HL-60 (cell line): ENCODE results near the gene PCBP4.
"Not testable (repeated sequence)": the region's sequence is repeated elsewhere in the genome, so short reads cannot be mapped to it uniquely, and the experiment has no call there.

Experiments
- DNase-seq, 2 experiments: peaks; one replicate each; pipeline ENCODE4 v3.0.0-alpha.2; 2010 to 2020; ENCODE audit warnings: low read depth in 1 of 2, low spot score in 1 of 2
- H3K27ac ChIP-seq: fragments of 250-450 bp; sonication (Bioruptor Pico); replicated peaks from 2 replicates; pipeline ENCODE4 v1.5.1; 2020; ENCODE audit warnings: mild to moderate bottlenecking, moderate library complexity
- H3K27me3 ChIP-seq: fragments of 250-450 bp; sonication (Bioruptor Pico); 2 replicates; pipeline ENCODE4 v1.5.1; 2021; ENCODE audit warnings: mild to moderate bottlenecking, moderate library complexity; ENCODE audit not compliant: insufficient read depth, poor library complexity, severe bottlenecking
- H3K4me3 ChIP-seq: replicated peaks from 2 replicates; pipeline ENCODE4 v1.5.1; 2011; ENCODE audit warnings: mild to moderate bottlenecking, control low read depth, low read length; ENCODE audit not compliant: insufficient read depth
- CTCF ChIP-seq: IDR thresholded peaks from one replicate; pipeline ENCODE4 v1.5.1; 2011; ENCODE audit warnings: low read length, control low read depth, inconsistent platforms; ENCODE audit not compliant: insufficient read depth
- GABPA ChIP-seq: IDR thresholded peaks from 2 replicates; pipeline ENCODE4 v1.6.1; 2012; ENCODE audit warnings: low read depth
- POLR2AphosphoS5 ChIP-seq: IDR thresholded peaks from 2 replicates; pipeline ENCODE4 v1.6.1; 2012; ENCODE audit warnings: low read depth
- REST ChIP-seq: IDR thresholded peaks from 2 replicates; pipeline ENCODE4 v1.6.1; 2012; ENCODE audit warnings: low read depth; ENCODE audit not compliant: insufficient replicate concordance
- SPI1 ChIP-seq: IDR thresholded peaks from 2 replicates; pipeline ENCODE4 v1.6.1; 2012; ENCODE audit warnings: low read depth, mild to moderate bottlenecking, borderline replicate concordance

The PCBP4 gene

GRCh38 chr3:51930439-51930838 is 36.8 kb downstream of the PCBP4 start:
- H3K27ac ChIP-seq: no peak overlapping the region
- no peaks in the 10 kb centered on the region for H3K27me3 ChIP-seq
- H3K4me3 ChIP-seq: no peak overlapping the region

GRCh38 chr3:51929420-51930003 is 37.7 kb downstream of the PCBP4 start:
- no peak overlapping the region for H3K4me3 ChIP-seq
- no peak overlapping the region for H3K27ac ChIP-seq
- no peaks in the 10 kb centered on the region for H3K27me3 ChIP-seq
- peak; percentile 24 to 58 for DNase-seq
- no peak for TF ChIP-seq CTCF
- peak; percentile 99 for TF ChIP-seq REST
- TF ChIP-seq POLR2AphosphoS5: no peak
- no peak for TF ChIP-seq GABPA
- peak; percentile 32; the same call in 1 of the 2 replicates for TF ChIP-seq SPI1

More at GRCh38 chr3:51930439-51930838, 36.8 kb downstream of the PCBP4 start:
- TF ChIP-seq CTCF (no peak), POLR2AphosphoS5 (no peak), GABPA (no peak), SPI1 (no peak), REST (no peak)
- no peak for DNase-seq

- not testable (repeated sequence) for H3K4me3 ChIP-seq, H3K27ac ChIP-seq, H3K27me3 ChIP-seq, DNase-seq
Observed at GRCh38 chr3:51928981-51929380, 38.3 kb downstream of the PCBP4 start.

- Histone ChIP-seq H3K27me3 (no peaks in the 10 kb centered on the region), H3K4me3 (no peak overlapping the region), H3K27ac (no peak overlapping the region)
- DNase-seq: no peak
- no peak for TF ChIP-seq CTCF
- TF ChIP-seq POLR2AphosphoS5: no peak
Observed at GRCh38 chr3:51928438-51928837, 38.8 kb downstream of the PCBP4 start.
